Cerebellar nuclear complex (tissue), 1 donor: ENCODE results near the gene ARHGAP27.

Source experiments
- DNase-seq, 2 experiments: peaks; one replicate each; lab custom pipeline; 2025; lab: John Stamatoyannopoulos, UW

The ARHGAP27 gene

DNA sequence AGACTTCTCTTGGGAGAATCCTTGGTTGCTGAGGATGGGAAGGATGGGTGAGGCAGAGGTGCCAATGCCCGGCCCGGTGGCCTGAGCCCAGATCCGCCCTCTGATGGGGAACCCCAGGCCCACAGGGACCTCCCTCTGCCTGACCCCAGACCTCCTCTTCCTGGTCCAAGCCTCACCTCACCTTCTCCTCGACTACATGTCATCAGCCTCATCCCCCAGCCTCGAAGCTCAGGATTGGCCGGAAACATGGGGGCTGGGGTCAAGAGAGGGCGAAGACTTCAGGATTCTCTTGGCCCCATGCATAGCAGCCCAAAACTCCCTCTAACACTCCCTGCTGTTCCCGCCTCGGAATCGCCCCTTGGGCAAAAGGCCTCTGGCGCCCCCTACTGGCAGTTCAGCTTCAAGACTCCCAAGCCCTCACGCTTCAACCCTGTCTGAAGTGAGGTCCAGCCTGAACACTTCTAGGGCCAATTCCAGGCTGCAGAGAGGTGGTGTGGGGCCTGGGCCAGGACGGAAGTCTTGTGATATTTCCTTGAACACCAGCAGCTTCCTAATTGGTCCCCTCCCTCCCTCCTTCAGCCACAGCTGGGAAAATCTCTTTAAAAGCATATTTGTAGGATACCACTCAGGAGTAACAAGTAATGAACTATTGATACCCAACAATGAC, 47.2 kb downstream of the ARHGAP27 start:
- peak in 1 of 2 experiments; percentile 32 for DNase-seq

DNA sequence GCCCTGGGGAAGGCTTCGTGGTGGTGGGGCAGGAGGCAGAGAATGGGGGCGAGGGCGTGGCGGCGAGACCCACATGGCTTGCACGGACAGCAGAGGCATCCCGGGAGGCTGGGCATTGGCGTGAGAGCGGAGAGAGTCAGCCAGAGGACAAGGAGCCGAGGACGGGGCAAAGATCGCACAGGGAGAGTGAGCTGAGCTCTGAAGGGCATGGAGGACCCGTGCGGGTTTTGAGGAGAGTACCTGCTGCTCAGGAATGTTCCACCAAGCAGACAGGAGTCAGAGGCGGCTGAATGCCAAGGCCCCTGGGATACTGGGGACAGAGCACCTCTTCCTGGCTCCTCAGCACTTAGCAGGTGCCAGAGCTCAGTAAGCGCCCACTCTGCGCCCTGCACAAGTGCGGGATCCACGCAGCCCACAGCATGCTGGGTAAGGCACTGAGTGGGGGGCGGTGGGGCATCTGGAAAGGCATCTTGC, 47.8 kb downstream of the ARHGAP27 start:
- DNase-seq: no peak

DNA sequence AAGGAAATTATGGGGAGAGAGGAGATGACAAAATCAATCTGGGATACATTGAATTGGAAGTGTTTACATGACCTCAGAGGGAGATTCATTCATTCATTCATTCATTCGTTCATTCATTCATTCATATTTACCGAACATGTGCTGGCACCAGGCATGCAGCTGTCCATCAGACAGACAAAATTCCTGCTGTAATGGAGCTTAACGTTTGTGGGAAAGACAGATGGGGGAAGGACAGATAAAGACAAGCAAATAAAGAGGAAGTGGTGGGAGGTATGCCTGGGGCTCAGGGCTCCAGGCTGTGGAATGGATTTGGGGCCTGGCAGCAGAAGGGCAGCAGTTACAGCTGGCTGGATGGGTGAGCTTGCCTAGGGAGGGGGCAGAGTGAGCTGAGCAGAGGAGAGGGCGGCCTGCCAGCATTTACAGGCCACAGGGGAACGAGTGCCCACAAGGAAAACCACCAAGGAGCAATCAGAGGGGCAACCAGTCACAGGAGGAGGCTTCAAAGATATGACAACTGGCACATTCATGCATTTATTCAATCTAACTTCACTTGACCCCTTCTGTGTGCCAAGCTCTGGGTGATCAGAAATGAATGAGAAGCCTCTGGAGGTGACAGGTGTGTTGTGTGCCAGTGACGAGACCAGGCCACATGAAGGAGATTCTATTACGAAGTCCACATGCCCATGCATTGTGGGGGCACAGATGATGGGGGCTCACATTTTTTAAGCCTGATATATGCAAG, 48.5 kb downstream of the ARHGAP27 start:
- DNase-seq: no peak

DNA sequence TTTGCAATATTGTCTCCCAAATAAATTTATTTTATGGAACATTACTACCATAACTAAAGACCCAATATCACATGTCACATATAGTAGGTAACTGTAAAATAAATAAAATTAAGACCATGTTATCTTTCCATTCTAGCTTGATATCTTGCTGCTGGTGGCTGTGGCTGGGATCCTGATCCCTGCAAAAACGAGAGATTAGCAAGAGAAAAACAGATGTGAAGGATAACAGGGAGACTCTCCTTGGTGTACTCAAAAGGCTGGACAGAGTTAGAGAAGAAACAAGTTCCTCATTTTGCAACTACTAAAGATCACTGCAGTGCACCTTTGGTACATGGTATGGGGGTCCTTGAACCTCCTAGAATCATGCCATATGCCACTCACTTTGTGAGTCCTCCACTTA, 49.7 kb downstream of the ARHGAP27 start:
- DNase-seq: no peak

DNA sequence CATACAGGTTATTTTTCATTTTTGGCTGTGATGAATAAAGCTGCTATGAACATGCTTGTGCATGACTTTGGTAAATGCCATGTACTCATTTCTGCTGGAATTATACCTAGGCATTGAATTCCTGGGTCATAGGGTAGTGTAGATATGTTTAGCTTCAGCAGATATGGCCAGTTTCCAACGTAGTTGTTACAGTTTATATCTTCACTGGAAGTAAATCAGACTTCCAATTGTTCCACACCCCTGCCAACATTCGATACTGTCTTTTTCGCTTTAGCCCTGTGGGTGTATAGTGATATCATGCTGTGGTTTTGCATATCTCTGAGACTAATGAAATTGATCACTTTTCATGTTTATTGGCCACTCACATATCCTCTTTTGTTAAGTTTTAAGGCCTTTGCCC, 50.4 kb downstream of the ARHGAP27 start:
- DNase-seq: no peak

DNA sequence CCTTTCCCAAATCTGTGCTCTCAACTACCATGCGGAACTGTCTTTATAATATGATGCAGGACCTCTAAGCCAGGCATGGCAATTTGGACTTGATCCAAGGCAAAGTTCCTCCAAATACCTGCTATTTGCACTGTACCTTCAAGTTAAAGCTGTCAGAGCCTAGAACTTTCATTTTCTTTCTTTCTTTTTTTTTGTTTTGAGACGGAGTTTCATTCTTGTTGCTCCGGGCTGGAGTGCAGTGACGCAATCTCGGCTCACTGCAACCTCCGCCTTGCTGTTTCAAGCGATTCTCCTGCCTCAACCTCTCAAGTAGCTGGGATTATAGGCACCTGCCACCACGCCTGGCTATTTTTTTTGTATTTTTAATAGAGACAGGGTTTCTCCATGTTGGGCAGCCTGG, 51.7 kb downstream of the ARHGAP27 start:
- DNase-seq: no peak

DNA sequence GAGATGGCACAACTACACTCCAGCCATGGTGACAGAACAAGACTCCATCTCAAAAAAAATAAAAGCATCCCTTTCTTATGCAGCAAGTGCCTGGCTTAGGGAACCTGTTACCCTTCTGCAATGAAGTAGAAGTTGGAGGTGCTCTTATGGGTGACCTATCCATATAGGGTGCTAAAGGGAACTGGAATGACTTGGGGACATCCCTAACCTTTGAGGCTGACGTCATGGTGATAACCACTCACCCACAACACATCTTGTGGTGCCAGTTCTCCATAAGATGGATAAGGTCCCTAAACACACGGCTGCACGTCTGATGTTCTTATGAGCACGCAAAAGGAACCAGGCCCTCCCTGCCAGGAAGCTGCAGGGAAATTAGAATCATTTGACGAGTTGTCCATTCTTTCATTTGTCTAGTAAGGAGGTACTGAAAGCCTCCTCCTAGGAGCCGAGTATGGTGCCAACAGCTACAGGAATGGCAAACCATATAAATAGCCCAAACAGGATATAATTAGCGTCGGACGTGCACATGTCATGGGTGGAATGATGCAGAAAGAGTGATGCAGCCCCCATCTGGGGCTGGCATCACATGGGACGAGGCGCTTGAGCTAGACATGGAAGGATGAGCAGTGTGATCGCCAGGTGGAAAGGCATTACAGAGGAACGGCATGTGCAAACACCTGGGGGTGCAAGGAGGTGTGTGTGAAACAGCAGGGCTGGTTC, 52.5 kb downstream of the ARHGAP27 start:
- DNase-seq: no peak

DNA sequence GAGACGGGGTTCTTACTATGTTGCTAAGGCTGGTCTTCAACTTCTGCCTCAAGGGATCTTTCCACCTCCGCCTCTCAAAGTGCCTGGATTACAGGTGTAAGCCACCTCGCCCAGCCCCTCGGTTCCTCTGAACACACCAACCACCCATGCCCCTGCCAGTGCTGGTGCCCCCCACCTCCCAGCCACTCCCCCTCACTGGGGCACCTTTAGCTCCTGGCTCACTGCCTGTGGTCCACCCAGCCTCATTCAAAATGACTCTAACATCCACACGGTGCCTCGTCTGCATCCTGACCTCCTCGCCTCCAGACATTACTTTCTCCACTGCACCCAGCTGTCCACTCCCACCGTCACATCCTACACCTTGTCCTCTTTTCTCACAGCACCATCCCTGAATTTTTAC, 55.3 kb downstream of the ARHGAP27 start:
- DNase-seq: no peak

DNA sequence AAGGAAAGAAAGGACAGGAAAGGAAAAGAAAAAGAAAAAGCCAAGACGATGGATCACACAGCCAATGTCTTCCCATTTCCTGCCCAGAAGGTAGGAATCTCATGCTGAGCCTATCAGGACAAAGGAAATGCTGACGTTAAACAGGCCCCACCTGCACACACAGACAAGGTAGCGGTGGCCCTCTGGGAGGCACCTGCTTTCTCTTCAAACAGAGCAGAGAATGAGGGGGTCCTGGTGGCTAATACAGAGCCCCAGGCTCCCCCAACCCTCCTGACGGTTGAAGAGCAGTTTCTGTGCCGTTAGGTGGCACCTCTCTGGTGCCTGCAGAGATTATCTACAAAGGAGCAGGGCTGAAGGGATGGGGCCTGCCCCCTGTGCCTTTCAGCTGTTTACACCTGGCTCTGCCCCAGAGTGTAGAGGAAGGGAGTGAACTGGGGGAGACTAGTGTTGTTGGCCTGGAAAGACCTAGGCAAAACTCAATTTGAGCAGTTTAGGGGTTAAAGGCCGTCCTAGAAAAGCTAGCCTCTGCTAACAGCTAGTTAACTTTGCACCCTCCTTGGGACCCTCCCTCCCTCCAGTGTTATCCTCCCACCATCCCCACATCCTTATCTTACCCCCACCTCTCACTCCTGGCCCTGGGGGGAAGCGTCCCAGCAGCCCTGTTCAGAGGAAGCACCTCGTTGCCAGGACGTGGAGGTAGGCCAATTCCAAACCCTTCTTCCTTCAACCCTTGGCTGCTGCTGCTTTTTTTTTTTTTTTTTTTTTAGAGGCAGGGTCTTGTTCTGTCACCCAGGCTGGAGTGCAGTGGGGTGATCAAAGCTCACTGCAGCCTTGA, 56.3 kb downstream of the ARHGAP27 start:
- no peak for DNase-seq

DNA sequence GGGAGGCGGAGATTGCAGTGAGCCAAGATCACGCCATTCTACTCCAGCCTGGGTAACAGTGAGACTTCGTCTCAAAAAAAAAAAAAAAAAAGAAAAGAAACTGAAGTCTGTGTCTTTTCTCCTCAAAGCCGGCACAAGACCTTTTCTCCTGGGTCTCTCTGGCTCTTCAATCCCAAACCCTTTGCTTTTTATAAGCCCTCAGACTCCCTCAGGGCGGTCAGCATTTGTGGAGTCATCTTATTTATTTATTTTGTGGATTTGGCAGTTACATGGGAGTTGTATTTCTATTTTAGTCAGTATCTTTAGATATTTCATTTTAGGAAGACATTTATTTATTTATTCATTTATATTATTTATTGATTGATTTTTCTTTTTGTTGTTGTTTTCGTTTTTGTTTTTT, 58.2 kb downstream of the ARHGAP27 start:
- no peak for DNase-seq

DNA sequence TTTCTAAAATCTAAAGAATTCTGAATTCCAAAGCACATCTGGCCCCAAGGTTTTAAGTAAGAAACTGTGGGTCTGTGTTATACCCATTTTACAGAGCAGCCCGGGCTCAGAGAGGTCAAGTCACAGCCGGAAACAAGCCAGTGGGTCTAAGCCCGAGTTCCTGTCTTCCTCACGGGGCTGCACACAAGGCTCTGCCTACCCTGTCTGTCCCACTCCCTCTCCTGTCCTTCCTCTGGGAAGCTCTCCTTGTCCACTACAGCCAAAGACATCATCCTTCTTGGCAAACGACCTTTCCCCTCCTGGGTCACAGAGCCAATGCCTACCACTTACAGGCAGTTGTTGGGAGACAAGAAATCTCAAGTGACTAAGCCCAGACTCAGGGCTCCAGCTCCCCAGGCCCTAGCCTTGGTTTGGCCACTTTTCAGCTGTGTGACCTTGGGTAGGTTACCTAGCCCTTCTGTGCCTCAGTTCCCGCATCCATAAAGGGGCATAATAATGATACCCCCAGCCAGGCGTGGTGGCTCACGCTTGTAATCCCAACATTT, 60.3 kb downstream of the ARHGAP27 start:
- no peak for DNase-seq

DNA sequence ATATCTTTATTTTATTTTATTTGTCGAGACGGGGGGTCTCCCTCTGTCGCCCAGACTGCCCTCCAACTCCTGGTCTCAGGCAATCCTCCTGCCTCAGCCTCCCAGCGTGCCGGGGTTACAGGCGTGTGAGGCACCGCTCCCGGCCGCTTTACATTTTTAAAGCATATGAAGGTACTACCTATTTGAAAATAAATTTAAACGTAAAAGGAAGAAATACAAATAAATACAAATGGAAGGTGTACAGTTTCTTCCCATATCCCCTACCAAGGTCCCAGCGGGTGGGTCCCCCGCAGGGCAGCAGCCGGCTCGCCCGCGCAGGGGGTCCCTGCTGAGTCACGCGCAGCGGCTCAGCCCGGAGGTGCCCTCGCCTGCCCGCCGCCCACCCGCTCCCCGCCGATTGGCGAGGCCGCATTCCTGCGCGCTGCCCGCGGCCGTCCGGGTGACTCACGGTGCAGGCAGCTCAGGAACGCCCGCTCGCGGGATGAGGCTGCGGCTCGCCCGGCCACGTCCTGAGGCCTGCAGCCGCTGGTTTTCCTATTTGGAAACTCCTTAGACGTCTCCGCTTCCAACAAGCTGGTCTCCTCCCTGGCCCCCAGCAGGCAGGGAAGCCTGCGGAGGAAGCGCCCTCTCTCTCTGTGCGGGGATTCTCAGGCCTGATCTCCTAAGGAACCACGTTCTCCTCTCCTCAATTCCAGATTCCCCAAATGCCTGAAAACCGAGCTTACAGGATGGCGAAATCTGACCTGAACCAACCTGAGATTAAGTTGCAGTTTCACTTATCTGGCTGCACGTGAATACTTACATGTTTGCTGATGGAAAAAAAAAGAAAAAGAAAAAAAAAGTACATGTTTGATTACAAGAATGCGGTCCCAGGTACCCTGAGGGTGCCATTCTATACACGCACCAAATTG, 61.0 kb downstream of the ARHGAP27 start:
- DNase-seq: no peak

DNA sequence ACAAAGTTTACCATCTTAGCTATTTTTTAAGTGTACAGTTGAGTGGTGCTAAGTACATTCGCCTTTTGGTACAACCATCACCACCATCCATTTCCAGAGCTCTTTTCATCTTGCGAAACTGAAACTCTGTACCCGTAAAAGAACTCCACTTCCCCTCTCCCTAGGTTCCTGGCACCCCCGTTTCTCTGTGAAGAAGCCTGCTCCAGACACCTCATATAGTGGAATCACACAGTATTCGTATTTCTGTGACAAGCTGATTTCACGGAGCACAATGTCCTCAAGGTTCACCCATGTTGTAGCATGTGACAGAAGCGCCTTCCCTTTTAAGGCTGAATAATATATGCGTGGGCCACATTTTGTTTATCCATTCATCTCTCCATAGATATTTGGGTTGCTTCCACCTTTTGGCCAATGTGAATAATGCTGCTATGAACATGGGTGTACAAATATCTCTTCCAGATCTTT, 61.7 kb downstream of the ARHGAP27 start:
- DNase-seq: no peak

DNA sequence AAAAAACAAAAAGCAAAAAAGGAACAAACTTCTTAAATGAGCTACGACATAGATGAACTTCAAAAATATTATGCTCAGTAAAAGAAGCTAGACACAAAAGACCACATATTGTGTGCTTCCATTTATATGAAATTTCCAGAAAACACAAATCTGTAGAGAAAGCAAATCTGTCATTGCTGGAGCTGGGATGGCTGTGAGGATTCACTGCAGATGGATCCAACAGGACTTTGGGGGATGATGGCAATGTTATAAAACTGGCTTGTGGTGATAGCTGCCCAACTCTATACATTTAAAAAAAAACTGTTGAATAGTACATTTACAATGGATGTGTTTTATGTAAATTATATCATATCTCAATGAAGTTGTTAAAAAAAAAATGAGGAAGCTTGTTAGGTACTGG, 63.2 kb downstream of the ARHGAP27 start:
- no peak for DNase-seq

DNA sequence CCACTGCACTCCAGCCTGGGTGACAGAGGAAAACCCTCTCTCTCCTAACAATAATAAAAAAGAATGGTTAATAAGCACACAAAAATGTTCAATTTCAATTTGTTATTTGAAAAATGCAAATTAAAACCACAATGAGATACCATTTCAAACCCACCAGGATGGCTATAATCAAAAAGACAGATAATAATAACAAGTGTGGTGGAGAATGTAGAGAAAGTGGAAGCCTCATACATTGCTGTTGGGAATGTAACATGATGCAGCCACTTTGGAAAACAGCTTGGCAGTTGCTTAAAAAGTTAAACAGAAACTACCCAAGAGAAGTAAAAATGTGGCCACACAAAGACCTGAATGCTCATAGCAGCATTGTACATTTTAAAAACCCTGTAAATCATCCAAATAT, 64.0 kb downstream of the ARHGAP27 start:
- no peak for DNase-seq

DNA sequence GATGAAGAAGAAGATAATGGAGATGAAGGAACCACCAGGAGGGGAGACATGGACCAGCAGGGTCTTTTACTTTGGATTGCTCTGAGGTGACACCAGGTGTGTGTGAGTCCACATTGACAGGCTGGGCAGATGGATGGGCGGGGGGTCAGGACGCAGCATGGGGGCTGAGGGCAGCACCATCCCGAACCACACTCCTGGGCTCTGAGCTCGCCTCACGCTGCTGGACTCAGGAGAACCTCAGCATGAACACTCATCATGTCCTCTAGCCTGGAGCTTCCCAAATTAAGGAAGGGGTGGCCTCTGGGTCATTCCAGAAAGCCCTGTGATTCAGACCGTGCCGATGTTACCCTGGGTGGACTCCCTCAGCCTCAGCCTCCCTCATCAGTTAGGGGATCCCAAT, 65.5 kb downstream of the ARHGAP27 start:
- DNase-seq: no peak

DNA sequence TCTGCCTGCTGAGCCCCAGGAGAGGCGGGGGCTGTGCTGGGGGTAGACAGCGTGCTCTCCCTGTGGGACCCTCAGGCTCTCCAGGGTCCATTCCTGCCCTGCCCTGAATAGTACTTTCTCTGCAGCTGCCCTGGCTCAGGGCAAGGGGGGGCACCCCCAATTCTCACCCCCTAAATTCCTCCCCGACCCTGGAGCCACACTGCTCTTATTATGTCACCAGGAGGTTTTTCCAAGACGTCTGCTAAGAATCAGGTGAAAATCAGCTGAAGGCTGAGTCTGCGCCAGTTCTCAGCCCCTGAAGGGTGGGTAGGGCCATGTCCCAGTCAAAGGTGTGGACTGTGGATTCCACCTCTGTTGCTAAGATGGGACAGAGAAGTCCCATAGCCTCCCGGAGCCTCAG, 66.0 kb downstream of the ARHGAP27 start:
- DNase-seq: no peak

DNA sequence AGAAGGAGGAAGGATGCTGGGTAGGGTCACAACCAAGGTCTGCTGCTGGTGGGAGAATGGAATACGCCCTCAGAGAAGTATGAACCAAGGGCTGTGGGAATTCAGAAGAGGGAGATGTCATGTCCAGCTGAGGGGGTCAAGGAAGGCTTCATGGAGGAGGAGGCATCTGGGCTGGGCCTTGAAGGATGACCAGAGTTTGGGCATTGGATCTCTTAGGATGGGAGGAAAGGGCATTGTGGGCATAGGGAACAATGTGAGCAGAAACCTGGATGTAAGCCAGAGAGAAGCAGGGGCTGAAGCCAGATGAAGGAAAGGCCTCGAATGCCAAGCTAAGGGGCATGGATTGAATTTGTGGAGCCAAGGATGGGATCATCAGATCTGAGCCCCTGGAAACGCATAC, 66.6 kb downstream of the ARHGAP27 start:
- DNase-seq: no peak

DNA sequence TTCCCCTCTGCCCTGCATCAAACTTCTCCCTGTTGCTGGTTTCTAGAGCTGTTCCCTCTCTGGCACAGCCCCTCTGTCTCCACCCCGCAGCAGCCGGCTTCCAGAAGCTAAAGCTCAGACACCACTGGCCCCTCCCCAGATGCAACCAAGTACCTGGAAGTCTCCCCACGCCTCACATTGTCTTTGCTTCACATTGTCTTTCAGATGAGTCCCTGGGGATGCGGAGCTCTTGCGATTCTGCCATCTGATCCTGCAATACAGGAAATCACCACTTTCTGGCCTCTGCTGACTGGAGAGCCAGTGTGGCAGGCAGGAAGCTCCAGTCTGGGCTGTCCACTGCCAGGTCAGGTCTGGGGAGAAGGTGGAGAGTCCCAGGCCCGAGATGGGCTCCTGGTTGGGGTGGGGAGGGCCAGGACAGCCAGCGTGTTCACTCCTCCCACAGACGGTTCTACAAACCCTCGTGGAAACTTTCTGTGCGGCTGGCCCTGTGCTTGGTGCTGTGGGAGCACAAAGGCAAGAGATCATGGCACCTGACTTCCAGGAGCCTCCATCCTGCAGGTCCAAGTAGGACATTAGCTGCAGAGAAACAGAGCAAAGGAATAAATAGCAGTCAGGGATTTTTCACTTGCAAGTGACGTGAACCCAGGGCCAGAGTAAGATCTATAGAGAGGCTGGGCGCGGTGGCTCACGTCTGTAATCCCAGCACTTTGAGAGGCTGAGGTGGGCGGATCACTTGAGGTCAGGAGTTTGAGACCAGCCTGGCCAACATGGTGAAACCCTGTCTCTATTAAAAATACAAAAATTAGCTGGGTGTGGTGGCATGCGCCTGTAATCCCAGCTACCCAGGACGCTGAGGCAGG, 67.9 kb downstream of the ARHGAP27 start:
- DNase-seq: no peak

DNA sequence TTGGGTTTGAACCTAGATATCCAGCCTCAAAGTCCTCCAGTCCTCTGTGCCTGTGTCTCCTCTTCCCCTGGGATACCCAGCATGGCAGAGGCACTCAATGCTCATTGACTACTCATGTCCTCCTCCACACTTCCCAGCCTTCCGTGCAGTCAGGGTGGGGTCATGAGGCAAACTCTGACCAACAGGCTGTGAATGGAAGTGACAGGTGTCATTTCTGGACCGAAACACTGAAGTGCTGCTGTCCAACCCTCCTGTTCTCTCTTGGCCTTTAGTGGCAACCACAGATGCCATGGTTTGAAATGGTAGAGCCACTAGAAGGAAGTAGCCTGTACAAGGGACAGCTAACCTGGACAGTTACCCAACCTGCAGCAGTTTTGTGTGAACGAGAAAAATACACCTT, 69.2 kb downstream of the ARHGAP27 start:
- no peak for DNase-seq
